ENCODE results near the gene TRRAP. TPM values are rescaled to one million over a fixed set of nuclear protein-coding genes. Genes with fewer than 3 reads are reported as not detected.

TRRAP gene
- total and polyA plus RNA-seq, 4 donors, result 4.3 to 22.7 (median 10.1) TPM

GRCh38 chr7:99008921-99009530, 130.7 kb downstream of the TRRAP start:
- DNase-seq (ENCODE audit: low spot score), result no peak
- H3K9me3 ChIP-seq (ENCODE audit: control insufficient read depth in 4 of 4, low read length in 3 of 4), result no peaks in the 10 kb centered on the region
- no peak overlapping the region for H3K4me3 ChIP-seq (ENCODE audit: low read depth in 1 of 3, low read length in 3 of 3)

More at GRCh38 chr7:99008921-99009530, 130.7 kb downstream of the TRRAP start:
- peaks cover 21 to 90% (median 62%) of the 10 kb centered on the region in 4 donors for H3K36me3 ChIP-seq (ENCODE audit: control insufficient read depth in 4 of 4, insufficient read depth in 3 of 4, low read depth in 1 of 4, low read length in 3 of 4)
- WGBS, result 94% methylated on average over 11 of the region's 11 CpGs
- no peak for TF ChIP-seq HNF4A (conservative IDR thresholded peaks at IDR 0.05)
- no peak for TF ChIP-seq JUND (IDR thresholded peaks at IDR 0.05)
- no peak for TF ChIP-seq FOXA2 (IDR thresholded peaks at IDR 0.05)
- TF ChIP-seq CTCF (IDR thresholded peaks at IDR 0.05; ENCODE audit: low read depth, low read length, missing input control), result no peak
- TF ChIP-seq YY1 (IDR thresholded peaks at IDR 0.05), result no peak
- no peak for TF ChIP-seq ZBTB33 (IDR thresholded peaks at IDR 0.05)
- no peak for TF ChIP-seq EGR1 (IDR thresholded peaks at IDR 0.05; ENCODE audit: low read depth in 2 of 2)
- no peak for TF ChIP-seq ATF3 (IDR thresholded peaks at IDR 0.05)
- TF ChIP-seq REST (IDR thresholded peaks at IDR 0.05), result no peak
- no peak for TF ChIP-seq RAD21 (IDR thresholded peaks at IDR 0.05)
- TF ChIP-seq SP1 (IDR thresholded peaks at IDR 0.05), result no peak
- TF ChIP-seq TAF1 (conservative IDR thresholded peaks at IDR 0.05), result no peak
- TF ChIP-seq, protein P1, sequence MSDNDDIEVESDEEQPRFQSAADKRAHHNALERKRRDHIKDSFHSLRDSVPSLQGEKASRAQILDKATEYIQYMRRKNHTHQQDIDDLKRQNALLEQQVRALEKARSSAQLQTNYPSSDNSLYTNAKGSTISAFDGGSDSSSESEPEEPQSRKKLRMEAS (IDR thresholded peaks at IDR 0.05), result no peak
- TF ChIP-seq GABPA (IDR thresholded peaks at IDR 0.05 in 1 of 2, conservative IDR thresholded peaks at IDR 0.05 in 1 of 2), result no peak
- no peak overlapping the region for H3K27ac ChIP-seq (ENCODE audit: low read depth in 1 of 2, low read length in 2 of 2)
- H3K27me3 ChIP-seq (ENCODE audit: control insufficient read depth in 4 of 4, insufficient read depth in 4 of 4, low read length in 3 of 4), result no peaks in the 10 kb centered on the region
- no peaks in the 10 kb centered on the region for H3K4me1 ChIP-seq (ENCODE audit: control insufficient read depth in 4 of 4, insufficient read depth in 4 of 4, low read length in 3 of 4)
- H3K9ac ChIP-seq (ENCODE audit: low read depth in 1 of 2, low read length in 2 of 2), result no peak overlapping the region
